ENCODE data around the gene YY1.
"Not testable (repeated sequence)": the region's sequence is repeated elsewhere in the genome, so short reads cannot be mapped to it uniquely, and the experiment has no call there.

Gene YY1

DNA sequence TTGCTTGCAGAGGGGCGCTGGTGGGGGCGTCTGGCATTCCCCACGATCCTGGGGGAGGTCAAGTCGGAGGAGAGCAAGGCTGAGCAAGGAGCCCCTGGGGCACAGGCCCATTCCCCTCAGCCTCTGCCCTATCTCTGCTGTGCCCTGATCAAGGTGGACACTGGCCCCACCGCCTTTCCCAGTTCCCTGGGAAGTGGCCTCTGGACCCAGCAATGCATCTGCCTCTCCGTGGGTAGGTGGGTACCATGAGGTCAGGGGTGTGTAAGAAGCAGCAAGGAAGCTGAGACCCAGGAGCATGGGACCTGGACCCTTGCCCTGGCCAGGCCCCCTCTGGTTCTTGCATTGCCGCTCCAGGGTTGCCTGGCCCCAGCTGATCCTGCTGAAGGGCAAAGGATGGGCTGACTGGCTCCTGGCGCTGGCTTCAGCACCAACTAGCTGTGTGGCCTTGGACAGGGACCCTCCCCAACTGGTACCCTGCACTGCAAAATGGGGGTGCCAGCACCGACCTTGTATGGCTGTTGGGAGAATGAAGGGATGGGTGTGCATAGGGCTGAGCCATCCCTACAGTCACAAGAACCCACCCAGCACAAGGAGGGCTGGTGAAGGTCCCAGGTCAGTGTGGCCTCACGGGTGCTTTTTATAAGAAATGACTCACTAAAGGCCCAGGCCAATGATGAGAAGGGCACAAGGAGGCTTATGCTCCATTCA, 47.7 kb downstream of the YY1 start:
- TF ChIP-seq, protein P1, sequence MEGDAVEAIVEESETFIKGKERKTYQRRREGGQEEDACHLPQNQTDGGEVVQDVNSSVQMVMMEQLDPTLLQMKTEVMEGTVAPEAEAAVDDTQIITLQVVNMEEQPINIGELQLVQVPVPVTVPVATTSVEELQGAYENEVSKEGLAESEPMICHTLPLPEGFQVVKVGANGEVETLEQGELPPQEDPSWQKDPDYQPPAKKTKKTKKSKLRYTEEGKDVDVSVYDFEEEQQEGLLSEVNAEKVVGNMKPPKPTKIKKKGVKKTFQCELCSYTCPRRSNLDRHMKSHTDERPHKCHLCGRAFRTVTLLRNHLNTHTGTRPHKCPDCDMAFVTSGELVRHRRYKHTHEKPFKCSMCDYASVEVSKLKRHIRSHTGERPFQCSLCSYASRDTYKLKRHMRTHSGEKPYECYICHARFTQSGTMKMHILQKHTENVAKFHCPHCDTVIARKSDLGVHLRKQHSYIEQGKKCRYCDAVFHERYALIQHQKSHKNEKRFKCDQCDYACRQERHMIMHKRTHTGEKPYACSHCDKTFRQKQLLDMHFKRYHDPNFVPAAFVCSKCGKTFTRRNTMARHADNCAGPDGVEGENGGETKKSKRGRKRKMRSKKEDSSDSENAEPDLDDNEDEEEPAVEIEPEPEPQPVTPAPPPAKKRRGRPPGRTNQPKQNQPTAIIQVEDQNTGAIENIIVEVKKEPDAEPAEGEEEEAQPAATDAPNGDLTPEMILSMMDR (IDR thresholded peaks at IDR 0.05; ENCODE audit: borderline replicate concordance, insufficient read depth, low read depth, low read length) = no peak

DNA sequence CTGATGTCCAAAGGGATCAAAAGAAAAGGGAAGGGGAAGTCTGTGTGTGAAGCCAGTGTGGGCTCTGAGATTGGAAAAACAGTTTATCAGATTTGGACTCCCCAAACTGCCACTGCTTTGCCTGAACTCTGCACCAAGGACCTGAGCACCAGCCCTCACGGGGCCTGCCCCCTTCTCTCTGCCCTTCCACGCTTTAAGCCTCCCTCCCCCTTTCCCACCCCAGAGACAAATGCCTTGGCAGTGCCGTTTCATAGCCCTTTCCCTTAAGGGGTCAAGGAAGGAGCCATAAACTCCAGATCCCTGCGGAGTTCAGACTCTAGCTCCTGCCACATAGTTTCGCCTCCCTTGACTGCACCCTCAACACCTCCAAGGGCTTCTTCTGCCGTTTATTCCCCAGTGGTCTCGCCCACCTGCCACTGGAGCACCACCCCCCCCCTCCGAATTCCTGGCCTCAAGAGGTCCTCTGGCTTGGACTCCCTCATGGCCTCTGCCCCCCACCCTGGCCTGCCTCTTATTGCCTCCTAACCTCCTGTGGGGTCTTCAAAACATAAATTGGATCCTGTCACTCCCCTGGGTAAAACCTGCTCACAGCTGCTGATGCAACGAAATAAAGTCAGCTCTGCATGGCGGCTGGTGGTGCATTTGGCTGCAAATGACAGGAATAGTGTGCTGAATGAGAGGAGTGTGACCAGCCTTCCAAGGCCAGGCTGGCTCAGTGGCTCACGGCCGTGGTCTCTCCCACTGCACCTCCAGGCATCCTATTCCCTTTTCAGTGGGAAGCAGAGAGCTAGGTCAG, 48.5 kb downstream of the YY1 start:
- no peak overlapping the region for H3K4me3 ChIP-seq (ENCODE audit: low read depth, low read length)
- TF ChIP-seq, protein P1 (IDR thresholded peaks at IDR 0.05; ENCODE audit: borderline replicate concordance, insufficient read depth, low read depth, low read length) = no peak

More for the DNA sequence above, 47.7 kb downstream of the YY1 start:
- H3K4me3 ChIP-seq (ENCODE audit: low read depth, low read length) = no peak overlapping the region

DNA sequence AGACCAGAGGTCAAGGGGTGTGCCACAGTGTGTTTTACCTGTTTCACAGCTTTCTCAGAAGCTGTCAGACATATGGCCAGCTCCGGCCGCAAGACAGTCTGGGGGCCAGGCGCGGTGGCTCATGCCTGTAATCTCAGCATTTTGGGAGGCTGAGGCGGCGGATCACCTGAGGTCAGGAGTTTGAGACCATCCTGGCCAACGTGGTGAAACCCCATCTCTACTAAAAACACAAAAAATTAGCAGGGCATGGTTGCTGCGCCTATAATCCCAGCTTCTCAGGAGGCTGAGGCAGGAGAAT, 49.0 kb downstream of the YY1 start:
- H3K4me3 ChIP-seq (ENCODE audit: low read depth, low read length) = not testable (repeated sequence)

DNA sequence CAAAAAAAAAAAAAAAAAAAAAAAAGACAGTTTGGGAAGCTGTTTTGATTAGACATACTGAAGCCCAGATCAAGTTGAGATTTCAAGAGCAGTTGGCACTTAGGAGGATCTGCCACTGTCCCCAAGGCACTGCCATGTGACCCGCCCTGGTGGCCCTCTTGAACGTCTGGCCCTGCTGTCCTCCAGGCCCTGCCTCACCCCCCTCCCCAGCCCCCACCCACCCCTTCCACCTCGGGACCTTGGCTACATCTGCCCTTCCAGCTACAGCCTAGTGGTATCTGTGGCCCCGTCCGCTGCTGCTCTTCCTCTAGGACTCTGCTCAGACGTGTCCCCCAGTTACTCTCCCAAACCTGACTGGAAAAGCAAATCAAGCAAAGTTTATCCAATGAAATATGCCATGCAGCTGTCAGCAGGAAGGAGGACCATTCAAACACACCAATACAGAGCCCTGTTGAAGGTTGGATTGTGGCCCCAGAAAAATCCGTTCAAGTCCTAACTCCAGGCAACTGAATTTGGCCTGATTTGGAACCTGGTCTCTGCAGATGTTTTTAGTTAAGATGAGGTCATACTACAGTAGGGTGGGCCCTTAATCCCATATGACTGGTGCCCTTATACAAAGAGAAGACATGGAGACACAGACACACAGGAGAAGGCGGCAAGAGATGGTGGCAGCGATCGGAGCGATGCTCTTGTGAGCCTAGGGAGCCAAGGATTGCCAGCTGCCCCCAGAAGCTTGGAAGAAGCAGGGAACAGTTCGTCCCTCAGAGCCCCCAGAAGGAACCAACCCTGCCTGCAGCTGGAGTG, 49.6 kb downstream of the YY1 start:
- TF ChIP-seq, protein P1 (IDR thresholded peaks at IDR 0.05; ENCODE audit: borderline replicate concordance, insufficient read depth, low read depth, low read length) = no peak
- H3K4me3 ChIP-seq (ENCODE audit: low read depth, low read length) = no peak overlapping the region

DNA sequence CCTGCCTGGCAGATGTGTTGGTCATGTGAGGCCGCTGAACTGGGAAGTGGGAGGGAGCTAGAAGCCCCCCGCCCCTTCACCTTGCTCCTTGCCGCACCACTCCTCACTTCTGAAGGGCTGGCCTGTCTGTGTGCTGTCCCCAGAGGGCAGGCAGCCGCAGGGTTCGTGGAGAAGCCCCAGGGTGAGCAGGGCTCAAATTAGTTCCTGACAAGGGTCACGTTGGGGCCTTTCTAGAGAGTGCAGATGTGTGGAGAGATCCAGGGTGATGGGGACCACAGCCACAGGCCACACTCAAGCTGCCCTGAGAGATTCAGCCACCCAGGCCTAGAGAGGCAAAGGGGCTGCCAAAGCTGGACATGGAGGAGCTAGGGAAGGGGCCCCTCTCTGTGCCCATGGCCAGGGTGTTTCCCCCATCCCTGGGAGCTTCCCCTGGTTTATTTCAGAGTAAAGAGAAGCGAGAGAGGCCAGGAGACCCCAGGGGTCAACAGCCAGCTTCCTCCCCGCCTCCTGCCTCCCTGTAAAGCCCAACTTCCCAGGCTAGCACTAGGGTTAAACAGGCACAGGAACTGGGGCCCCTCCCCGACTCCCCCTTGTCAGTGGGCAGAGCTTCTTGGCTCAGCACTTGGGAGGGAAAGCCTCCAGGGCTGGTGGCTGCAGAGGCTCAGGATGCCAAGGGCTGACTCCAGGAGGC, 51.1 kb downstream of the YY1 start:
- no peak overlapping the region for H3K4me3 ChIP-seq (ENCODE audit: low read depth, low read length)
- TF ChIP-seq, protein P1 (IDR thresholded peaks at IDR 0.05; ENCODE audit: borderline replicate concordance, insufficient read depth, low read depth, low read length) = no peak

DNA sequence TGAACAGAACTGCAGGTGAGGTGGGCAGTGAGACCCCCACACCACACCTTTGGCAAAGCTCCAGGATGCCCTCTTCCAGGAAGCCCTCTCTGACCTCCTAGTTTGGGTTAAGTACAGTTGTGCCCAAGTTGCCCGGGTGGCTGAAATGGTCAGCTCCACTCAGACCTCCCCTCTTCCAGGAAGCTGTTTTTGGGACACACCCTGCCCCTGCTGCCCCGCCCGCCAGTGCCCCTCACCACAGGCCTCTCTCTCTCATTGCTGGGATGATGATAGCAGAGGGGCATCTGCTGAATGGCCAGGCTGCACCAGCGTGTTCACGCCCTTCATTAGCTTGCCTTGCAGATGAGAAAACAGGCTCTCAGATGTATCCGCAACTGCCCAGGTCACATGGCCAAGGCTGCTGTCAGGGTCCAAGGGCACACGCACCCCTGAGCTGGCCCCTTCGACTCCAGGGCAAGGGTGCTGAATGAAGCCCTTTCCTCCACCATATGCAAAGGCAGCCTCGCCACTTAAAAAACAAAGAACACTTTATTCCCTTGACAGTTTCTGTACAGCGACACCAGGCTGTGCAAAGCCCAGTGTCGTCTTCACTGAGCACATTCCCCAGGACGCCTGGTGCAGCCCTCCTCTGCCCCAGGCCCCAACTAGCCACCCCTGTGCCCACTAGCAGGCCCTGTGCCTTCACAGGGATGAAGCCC, 51.8 kb downstream of the YY1 start:
- H3K4me3 ChIP-seq (ENCODE audit: low read depth, low read length) = no peak overlapping the region
- TF ChIP-seq, protein P1 (IDR thresholded peaks at IDR 0.05; ENCODE audit: borderline replicate concordance, insufficient read depth, low read depth, low read length) = no peak

Measured in GM12875 (cell line).